Panc1 (cell line): ENCODE results near the gene FBXL5.

ENCODE experiments used
- POLR2AphosphoS5 ChIP-seq: IDR thresholded peaks from 2 replicates; pipeline ENCODE4 v1.6.1; 2012; ENCODE audit warnings: mild to moderate bottlenecking, low read depth, low read length, moderate library complexity
- SIN3A ChIP-seq: IDR thresholded peaks from 2 replicates; pipeline ENCODE4 v1.6.1; 2012; ENCODE audit warnings: low read depth, mild to moderate bottlenecking, low read length, moderate library complexity, borderline replicate concordance; ENCODE audit not compliant: insufficient read depth
- TCF7L2 ChIP-seq: IDR thresholded peaks from 2 replicates; pipeline ENCODE4 v1.6.1; 2011; ENCODE audit warnings: mild to moderate bottlenecking, low read depth, low read length, inconsistent platforms
- TF ChIP-seq, protein P1 (sequence below), 2 experiments: IDR thresholded peaks; 2 replicates each; pipeline ENCODE4 v1.6.1; 2011 to 2012; ENCODE audit warnings: low read depth in 2 of 2, control low read depth in 1 of 2, low read length in 1 of 2, mild to moderate bottlenecking in 1 of 2, moderate library complexity in 1 of 2; ENCODE audit not compliant: insufficient read depth in 1 of 2
- TF ChIP-seq, protein P2 (sequence below): fragments of 450-650 bp; IDR thresholded peaks from 2 replicates; pipeline ENCODE4 v1.5.1; 2017; ENCODE audit warnings: mild to moderate bottlenecking

GRCh38 chr4:15612136-15612535 lies 43.0 kb downstream of the FBXL5 start:
- TF ChIP-seq, protein P1, sequence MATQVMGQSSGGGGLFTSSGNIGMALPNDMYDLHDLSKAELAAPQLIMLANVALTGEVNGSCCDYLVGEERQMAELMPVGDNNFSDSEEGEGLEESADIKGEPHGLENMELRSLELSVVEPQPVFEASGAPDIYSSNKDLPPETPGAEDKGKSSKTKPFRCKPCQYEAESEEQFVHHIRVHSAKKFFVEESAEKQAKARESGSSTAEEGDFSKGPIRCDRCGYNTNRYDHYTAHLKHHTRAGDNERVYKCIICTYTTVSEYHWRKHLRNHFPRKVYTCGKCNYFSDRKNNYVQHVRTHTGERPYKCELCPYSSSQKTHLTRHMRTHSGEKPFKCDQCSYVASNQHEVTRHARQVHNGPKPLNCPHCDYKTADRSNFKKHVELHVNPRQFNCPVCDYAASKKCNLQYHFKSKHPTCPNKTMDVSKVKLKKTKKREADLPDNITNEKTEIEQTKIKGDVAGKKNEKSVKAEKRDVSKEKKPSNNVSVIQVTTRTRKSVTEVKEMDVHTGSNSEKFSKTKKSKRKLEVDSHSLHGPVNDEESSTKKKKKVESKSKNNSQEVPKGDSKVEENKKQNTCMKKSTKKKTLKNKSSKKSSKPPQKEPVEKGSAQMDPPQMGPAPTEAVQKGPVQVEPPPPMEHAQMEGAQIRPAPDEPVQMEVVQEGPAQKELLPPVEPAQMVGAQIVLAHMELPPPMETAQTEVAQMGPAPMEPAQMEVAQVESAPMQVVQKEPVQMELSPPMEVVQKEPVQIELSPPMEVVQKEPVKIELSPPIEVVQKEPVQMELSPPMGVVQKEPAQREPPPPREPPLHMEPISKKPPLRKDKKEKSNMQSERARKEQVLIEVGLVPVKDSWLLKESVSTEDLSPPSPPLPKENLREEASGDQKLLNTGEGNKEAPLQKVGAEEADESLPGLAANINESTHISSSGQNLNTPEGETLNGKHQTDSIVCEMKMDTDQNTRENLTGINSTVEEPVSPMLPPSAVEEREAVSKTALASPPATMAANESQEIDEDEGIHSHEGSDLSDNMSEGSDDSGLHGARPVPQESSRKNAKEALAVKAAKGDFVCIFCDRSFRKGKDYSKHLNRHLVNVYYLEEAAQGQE (IDR thresholded peaks at IDR 0.05; ENCODE audit: insufficient read depth in 1 of 2, low read depth in 2 of 2, low read length in 1 of 2), result no peak
- TF ChIP-seq, protein P2, sequence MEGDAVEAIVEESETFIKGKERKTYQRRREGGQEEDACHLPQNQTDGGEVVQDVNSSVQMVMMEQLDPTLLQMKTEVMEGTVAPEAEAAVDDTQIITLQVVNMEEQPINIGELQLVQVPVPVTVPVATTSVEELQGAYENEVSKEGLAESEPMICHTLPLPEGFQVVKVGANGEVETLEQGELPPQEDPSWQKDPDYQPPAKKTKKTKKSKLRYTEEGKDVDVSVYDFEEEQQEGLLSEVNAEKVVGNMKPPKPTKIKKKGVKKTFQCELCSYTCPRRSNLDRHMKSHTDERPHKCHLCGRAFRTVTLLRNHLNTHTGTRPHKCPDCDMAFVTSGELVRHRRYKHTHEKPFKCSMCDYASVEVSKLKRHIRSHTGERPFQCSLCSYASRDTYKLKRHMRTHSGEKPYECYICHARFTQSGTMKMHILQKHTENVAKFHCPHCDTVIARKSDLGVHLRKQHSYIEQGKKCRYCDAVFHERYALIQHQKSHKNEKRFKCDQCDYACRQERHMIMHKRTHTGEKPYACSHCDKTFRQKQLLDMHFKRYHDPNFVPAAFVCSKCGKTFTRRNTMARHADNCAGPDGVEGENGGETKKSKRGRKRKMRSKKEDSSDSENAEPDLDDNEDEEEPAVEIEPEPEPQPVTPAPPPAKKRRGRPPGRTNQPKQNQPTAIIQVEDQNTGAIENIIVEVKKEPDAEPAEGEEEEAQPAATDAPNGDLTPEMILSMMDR, result no peak
- TF ChIP-seq POLR2AphosphoS5 (no peak), SIN3A (no peak), TCF7L2 (no peak)
